NCI-H146 treated with DMSO at 0.1 percent for 48 hours (cell line): ENCODE measurements around the gene SGTB.
"Not testable (repeated sequence)": the region's sequence is repeated elsewhere in the genome, so short reads cannot be mapped to it uniquely, and the experiment has no call there.

ENCODE experiments used
- DNase-seq: peaks from one replicate; lab custom pipeline; 2025; ENCODE audit not compliant: unreplicated experiment; lab: John Stamatoyannopoulos, UW

Gene SGTB

DNA sequence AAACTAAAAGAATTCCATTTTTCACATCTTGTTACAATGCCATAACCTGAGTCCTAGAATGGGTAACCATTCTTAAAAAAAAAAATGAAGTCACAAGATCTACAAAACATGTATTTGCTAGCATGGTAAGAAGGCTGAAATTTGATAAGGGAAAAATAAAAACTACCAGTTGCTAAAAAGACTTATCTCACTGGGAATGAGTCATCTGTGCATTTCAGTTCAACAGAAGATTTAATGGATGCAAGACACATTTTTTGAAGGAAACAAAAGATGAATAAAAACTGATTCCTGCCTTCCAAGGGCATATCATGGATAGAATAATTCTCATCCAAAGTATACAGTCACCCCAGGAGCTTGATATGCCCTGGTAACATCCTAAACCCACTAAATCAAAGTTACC lies 47.2 kb downstream of the SGTB start:
- no peak for DNase-seq

DNA sequence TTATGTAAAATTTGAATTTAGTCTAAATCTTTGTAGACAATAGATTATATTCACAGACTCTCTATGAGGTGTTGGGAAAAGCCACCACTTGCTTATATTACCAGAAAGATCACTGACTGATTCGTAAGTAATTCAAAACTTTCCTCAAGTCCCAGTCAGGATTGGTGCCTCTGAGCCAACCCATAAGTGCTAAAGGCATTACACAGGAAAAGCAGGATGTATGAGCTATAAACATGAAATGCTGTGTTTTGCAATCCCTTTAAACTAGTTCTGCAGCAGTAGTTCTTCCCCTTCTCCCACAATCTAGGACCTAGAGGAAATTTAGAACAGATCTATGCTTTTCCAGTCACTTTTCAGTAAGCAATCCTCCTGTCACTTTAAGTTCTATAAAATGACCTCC lies 49.1 kb downstream of the SGTB start:
- DNase-seq: no peak

DNA sequence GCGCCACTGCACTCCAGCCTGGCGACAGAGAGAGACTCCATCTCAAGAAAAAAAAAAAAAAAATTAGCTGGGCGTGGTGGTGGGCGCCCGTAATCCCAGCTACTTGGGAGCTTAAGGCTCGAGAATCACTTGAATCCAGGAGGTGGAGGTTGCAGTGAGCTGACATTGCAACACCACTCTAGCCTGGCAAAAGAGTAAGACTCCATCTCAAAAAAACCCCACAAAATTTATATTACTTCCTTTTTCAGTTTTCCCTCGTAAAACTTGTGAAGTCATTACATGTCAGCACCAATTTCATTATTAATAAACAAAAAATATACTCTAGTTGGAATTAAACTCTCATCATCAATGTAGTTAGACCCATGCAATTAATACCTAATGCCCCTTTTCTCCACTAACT lies 53.2 kb downstream of the SGTB start:
- no peak for DNase-seq

DNA sequence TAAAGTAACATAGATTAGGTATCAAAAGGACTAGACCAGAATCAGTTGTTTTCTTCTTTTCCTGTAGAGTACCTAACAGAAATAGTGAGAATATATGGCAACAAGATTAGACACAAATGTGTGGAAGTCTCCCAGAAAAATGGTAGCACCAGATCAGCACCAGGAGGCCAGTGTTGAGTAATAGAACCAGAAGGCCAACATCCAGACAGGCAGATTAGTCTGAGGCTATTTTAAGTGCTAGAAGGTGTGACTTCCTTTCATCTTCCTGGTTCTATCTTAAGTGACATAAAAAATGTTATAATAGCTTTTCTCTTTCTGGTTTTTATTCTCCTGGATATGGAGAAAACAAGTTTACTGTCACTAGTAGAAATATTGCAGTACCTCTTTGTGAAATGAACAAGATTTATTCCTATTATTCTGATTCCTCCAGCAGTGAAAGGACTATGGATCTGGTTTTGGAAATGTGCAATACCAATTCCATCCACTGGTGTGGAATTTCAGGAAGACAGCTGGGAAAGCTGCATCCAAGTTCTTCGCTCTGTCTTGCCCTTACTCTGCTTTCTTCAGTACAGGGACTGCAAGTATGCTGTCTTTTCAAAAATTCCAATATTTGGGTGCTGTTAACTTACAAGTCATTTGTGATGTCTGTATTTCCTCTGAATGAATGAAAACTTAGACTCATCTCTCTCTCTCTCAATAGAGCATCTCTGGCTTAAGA lies 57.9 kb downstream of the SGTB start:
- no peak for DNase-seq

DNA sequence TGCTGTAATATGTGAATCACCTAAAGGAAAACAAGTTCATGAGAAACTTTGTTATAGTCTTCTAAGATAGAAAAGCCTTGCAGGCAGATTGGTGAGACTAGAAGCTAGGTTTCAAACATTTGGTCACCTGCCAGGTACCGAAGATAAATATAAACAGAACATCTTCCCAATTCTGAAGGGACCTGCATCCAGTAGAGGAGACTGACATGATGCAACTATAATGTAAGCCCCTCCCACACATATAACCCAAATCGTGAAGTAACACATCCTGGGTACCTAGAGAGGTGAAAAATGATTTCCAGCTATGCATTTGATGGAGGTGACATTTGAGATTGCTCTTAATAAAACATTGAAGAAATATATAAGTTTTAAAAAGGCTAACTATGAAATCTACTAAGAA lies 67.2 kb downstream of the SGTB start:
- DNase-seq: no peak

DNA sequence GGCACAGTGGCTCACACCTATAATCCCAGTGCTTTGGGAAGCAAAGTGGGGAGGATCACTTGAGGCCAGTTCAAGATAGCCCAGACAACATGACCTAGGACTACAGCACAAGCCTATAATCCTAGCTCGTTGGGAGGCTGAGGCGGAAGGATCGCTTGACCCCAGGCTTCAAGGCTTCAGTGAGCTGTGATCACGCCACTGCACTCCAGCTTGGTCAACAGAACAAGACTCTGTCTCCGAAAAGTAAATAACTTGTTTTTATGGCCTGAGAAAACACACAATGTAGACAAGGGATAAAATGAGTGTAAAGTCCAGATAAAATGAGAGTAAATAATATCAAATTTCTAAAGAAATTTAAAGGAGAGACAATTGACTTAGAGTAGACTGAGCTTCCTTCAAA lies 70.8 kb downstream of the SGTB start:
- no peak for DNase-seq

DNA sequence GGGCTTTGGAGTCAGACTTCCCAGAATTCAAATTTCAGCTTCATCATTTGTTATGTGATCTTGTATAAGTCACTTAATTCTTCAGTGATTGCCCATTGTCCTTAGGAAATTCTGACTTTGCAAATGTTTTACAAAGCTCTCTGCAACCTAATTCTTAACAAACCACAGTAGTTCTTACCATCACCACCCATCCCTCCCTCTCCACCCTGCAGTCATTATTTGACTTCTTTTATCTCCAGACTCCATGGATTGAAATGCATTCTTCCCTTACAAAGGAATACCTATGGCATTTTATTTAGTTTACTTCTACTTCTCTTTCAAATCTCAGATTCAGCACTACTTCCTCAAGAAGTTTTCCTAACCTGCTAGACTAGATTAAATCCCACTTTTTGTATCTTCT lies 74.0 kb downstream of the SGTB start:
- no peak for DNase-seq

DNA sequence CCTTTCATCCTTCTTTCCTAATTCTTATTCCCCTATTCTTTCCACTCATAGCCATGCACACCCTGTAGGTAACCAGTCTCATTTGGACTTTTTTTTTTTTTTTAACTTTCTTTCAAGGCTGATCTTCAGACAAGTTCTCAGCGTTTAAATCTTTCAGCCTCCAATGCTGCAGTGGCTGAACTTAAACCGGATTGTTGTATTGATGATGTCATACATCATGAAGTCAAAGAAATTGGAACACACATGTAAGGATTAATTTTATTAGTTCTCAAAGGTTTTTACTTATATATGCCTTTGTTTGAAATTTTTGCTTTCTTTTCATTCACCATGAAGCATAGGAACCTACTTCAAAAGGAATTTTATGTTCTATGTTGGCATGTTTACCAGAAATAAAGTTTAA lies 75.0 kb downstream of the SGTB start:
- DNase-seq: no peak

DNA sequence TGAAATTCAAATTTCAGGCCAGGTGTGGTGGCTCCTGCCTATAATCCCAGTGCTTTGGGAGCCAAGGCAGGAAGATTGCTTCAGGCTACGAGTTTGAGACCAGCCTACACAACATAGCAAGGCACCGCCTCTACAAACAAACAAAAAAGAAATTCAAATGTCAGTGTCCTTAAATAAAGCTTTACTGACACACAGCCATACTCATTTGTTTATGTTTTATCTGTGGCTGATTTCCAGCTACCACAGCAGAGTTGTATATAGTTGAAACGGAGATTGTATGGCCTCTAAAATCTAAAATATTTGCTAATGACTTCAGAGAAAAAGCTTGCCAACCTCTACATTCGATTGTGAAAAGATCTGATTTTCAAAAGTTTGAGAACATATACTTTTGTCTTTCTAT lies 81.7 kb downstream of the SGTB start:
- DNase-seq: no peak

DNA sequence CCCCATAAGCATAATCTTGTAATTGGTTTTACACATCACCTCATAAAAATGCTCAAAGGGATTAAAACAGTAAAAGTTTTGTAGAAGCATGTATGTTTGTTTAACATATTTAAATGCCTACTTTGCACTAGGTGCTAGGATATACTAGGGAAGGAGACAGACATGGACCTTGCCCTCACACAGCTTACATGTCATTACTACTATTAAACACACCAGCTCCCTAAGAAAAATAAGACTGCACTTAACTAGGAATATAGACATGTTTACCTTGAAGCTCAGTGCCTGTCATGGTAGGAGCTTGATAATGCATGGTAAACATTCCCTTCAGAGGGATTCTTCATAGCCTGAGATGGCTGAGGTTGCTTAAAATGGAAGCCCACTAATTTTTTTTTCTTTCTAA lies 90.9 kb downstream of the SGTB start:
- no peak for DNase-seq

DNA sequence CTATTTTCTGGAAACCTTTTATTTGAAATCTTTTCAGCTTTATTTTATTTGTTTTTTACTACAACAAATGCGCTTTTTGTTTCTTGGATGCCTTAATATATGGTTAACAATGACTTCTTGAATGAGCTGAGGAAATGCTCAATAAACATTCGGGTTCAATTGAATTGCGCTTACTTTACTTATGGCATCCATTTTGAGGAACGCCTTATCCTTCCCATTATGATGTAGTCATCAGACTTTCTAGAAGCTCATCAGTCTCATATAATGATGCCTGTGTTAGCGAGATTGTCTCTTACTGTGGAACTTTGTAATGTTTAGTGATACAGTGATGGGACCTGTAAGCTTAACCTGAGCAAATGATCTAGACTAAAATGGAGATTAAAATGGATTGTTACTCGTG lies 96.2 kb downstream of the SGTB start:
- no peak for DNase-seq

DNA sequence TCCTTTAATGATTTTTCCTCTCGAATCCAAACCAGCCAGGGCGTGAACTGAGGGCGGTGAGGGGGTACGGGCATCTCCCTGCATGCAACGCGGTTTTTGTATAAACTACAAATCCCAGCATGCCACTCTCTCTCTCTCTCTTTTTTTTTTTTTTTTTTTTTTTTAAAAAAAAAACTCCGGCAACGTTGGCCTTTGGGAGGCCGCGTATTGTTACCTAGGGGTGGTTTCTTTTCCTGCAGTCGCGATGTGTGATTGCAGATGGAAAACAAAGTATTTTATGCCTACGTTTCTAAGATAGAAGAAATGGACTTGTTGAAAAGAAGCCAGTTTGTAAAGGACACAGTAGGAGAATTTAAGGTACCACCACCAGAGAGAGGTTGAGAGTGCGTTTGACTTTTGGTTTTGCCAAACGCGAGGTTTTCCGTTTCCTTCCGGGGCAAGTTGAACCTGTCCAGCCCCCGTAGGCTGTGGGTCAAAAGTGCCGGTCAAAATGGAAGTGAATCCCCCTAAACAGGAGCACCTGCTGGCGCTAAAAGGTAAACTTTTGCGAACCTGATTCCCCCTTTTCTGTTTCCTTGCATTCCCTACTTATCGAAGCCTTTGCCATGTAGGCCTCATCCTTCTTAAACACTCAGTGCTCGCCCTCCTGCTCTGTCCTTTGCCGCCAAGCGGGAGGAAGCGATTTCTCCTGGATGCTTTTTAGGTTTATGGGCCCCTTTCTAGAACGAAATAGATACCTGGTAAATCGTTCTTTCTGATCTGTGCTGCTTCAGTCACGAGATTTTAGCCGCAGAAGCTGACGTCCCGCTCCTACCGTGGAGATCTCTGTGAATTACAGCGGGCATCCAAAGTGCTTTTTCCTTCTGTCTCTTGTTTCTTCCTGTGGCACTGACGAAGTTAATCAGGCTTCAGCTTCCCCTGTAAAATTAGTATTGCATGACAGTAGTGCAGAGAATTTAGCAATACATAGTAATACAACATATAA lies 97.0 kb downstream of the SGTB start, which contains the start of the genes SHLD3 and TRAPPC13:
Gene SHLD3 (plus strand): TSS at position 457 of the 985 bp plus-strand sequence. CDS start 4,561 bp downstream, outside the sequence.
Gene TRAPPC13 (plus strand): TSS at position 457 of the 985 bp plus-strand sequence. CDS start 34 bp downstream, at position 491.
- DNase-seq: peak; percentile 96

DNA sequence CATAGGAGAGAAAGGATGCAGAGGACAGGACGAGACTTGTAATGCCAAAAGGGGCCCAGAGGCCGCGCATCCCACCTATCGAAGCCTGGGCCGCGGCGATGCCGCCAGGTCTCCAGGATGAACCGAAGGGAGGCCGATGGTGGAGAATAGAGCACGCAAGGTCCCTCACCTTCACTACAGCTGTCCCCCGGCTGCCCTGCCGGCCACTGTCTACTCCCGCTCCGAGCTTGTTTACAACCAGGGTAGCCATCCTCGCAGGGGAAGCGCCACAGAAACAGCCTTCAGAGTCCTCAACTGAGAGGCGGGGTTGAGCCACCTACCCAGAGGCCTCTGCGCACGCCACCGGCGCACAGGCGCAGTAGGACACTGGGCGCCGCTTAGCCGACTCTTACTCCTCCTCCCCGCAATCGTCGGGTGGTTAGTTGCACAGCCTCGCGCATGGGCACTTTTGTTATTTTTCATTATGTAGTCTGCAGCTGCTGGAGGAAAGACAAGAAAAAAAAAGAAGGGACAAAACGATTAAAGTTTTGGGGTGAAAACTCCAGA lies 97.8 kb downstream of the SGTB start, which contains the start of gene TRIM23:
Gene TRIM23 (minus strand): TSS at position 309 of the 546 bp plus-strand sequence. CDS start 59 bp downstream, at position 250.
- peak; percentile 96 for DNase-seq

DNA sequence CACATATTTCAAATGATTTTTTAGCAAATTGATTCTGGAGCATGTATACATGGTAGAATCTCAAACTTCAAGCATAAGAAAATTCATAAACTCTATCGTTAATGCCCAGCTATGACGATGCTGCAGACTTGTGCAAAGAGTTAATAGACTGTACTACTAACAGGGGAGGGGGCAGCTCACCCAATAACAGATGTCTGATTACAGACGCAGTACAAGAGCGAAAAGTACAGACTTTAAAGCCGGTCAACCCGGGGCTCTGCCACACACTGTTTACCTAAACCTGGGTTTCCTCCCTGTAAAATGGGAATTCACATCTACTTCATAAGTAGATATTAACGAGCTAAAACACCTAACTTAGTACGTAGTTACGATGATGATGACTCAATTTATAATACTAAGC lies 98.4 kb downstream of the SGTB start:
- peak; percentile 2 for DNase-seq

DNA sequence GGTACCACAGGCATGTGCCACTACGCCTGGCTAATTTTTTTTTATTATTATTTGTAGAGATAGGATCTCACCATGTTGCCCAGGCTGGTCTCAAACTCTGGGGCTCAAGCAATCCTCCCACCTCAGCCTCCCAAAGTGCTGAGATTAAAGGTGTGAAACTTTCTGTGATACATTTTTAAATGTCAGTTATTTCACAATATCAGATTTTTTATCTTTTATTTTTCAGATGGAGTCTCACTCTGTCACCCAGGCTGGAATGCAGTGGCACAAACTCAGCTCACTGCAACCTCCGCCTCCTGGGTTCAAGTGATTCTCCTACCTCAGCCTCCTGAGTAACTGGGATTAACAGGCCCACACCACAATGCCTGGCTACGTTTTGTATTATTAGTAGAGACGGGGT lies 99.9 kb downstream of the SGTB start:
- DNase-seq: not testable (repeated sequence)

DNA sequence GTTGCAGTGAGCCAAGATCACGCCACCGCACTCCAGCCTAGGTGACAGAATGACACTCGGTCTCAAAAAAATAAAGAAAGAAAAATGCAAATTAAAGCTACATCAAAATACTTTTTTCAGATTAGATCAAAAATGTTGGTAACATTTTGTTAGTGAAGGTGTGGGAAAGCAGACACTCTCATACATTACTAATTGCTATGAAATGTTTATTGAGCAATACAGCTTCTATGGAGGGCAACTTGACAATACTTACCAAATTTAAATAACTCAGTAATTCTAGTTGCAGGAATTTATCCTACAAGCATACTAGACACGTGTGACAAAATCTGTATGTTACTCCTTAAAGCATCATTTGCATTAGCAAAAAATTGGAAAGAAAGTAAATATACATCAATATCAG lies 101.9 kb downstream of the SGTB start:
- DNase-seq: no peak
